Stomach (tissue), 4 donors: ENCODE data around the gene TFAM.

Experiments
- CTCF ChIP-seq, 7 experiments: fragments of 450-650 bp in 4 of 7; fragments of 200-600 bp in 3 of 7; sonication (generic) in 3 of 7; IDR thresholded peaks; one replicate each; pipeline ENCODE4 v1.5.1; 2016 to 2019; ENCODE audit warnings: antibody characterized with exemption in 7 of 7, control low read depth in 2 of 7, mild to moderate bottlenecking in 1 of 7
- POLR2AphosphoS5 ChIP-seq, 3 donors: sonication (generic); formaldehyde crosslinking; IDR thresholded peaks; one replicate each; pipeline ENCODE4 v1.6.1; 2016; ENCODE audit warnings: antibody characterized with exemption in 3 of 3

GRCh38 chr10:58433571-58433970 lies 48.4 kb downstream of the TFAM start:
- no peak for TF ChIP-seq CTCF (IDR thresholded peaks at IDR 0.05)
- no peak for TF ChIP-seq POLR2AphosphoS5 (IDR thresholded peaks at IDR 0.05)
